Prostate gland (tissue), 2 donors: Measurements from ENCODE around the gene MIGA2.

ENCODE experiments used
- CTCF ChIP-seq, 4 experiments: fragments of 200-600 bp in 2 of 4; fragments of 450-650 bp in 2 of 4; sonication (generic) in 2 of 4; IDR thresholded peaks; 1 replicate in 3 of 4; 2 replicates in 1 of 4; pipeline ENCODE4 v1.5.1; 2016 to 2019; ENCODE audit warnings: antibody characterized with exemption in 4 of 4, mild to moderate bottlenecking in 2 of 4, moderate library complexity in 2 of 4
- POLR2A ChIP-seq: fragments of 450-650 bp; IDR thresholded peaks from one replicate; pipeline ENCODE4 v1.6.1; 2016; ENCODE audit warnings: antibody characterized with exemption, mild to moderate bottlenecking
- POLR2AphosphoS5 ChIP-seq: sonication (generic); formaldehyde crosslinking; IDR thresholded peaks from one replicate; pipeline ENCODE4 v1.6.1; 2017; ENCODE audit warnings: antibody characterized with exemption

- TF ChIP-seq POLR2A = no peak
- TF ChIP-seq CTCF (IDR thresholded peaks at IDR 0.05) = no peak
- no peak for TF ChIP-seq POLR2AphosphoS5
These were observed 65.7 kb downstream of the MIGA2 start for GRCh38 chr9:129102095-129102525.
